NCI-H2029 treated with DMSO at 0.1 percent for 48 hours (cell line): ENCODE data around the gene RILPL2.
A peak's percentile ranks its signal among the peaks of the same experiment; 100 is the strongest.
"Not testable (repeated sequence)": the region's sequence is repeated elsewhere in the genome, so short reads cannot be mapped to it uniquely, and the experiment has no call there.

Source experiments
- DNase-seq: peaks from one replicate; lab custom pipeline; 2025; lab: John Stamatoyannopoulos, UW

The RILPL2 gene

GRCh38 chr12:123401753-123402683 is 34.5 kb downstream of the RILPL2 start:
- no peak for DNase-seq

- no peak for DNase-seq
These were observed 37.2 kb downstream of the RILPL2 start for GRCh38 chr12:123399255-123399617.

GRCh38 chr12:123398550-123399254 is 37.8 kb downstream of the RILPL2 start:
- DNase-seq, result no peak

- no peak for DNase-seq
These were observed 38.3 kb downstream of the RILPL2 start for GRCh38 chr12:123398177-123398549.

DNA sequence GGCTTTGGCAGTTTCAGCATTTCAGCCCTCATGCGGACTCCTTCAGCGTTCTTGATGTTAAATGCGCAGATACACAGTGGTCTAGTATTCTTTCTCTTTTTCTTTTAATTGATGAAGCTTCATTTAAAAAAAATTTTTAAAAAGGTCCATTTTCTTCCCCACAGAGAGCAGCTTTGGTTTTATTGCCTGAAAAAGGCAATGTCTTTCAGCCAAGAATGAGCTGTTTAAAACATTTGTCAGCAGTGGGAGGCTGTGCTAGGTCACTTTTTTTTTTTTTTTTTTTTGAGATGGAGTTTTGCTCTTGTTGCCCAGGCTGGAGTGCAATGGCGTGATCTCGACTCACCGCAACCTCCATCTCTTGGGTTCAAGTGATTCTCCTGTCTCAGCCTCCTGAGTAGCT is 39.1 kb downstream of the RILPL2 start:
- DNase-seq, result no peak

- no peak for DNase-seq
These were observed 39.5 kb downstream of the RILPL2 start for GRCh38 chr12:123396954-123397353.

DNA sequence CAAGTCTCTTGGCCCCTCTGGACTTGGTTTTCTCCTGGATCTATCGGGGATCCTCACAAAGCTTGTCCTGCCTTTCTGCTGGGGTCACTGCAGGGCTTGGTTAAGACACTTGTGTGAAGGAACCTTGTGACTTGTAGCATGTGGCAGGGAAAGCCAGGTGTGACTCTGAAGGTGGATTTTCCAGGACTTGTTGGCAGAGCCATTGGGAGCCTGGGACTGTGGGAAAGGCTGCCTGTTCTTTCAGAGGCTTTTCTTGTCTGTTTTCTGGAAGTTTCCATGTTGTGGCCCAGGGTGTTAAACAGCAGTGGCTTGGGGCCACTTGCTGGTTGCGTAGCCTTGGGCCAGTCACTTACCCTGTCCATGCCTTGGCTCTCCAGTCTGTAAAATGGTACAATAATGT is 39.9 kb downstream of the RILPL2 start:
- DNase-seq, result no peak

DNA sequence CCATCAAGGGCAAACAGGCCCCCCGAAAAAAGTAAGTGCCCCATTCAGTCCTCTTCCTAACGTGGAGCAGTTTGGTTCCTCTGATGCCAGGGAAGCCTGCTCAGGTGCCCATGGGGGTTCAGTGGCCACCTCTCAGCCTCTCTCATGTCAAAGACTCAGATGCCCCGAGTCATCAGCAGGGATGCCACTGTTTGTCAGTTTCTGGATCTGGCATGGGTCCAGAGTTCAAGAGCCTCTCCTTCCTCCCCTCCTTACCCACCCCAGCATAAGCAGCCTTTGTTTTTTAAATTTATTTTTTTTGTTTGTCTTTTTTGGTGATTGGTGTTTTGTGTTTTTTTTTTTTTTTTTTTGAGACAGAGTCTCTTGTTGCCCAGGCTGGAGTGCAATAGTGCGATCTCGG is 41.2 kb downstream of the RILPL2 start:
- peak; percentile 1 for DNase-seq

DNA sequence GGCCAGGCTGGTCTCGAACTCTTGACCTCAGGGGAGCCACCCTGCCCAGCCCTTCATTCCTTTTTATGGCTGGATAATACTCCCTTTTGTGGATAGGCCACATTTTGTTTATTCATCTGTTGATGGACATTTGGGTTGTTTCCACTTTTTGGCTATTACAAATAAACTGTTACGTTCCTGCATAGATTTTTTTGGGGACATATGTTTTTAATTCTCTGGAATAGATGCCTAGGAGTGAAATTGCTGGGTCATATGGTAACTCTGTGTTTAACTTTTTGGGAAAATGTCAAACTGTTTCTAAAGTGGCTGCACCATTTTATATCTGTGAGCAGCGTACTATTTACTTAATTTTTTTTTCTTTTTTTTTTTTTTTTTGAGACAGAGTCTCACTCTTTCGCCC is 42.7 kb downstream of the RILPL2 start:
- no peak for DNase-seq

DNA sequence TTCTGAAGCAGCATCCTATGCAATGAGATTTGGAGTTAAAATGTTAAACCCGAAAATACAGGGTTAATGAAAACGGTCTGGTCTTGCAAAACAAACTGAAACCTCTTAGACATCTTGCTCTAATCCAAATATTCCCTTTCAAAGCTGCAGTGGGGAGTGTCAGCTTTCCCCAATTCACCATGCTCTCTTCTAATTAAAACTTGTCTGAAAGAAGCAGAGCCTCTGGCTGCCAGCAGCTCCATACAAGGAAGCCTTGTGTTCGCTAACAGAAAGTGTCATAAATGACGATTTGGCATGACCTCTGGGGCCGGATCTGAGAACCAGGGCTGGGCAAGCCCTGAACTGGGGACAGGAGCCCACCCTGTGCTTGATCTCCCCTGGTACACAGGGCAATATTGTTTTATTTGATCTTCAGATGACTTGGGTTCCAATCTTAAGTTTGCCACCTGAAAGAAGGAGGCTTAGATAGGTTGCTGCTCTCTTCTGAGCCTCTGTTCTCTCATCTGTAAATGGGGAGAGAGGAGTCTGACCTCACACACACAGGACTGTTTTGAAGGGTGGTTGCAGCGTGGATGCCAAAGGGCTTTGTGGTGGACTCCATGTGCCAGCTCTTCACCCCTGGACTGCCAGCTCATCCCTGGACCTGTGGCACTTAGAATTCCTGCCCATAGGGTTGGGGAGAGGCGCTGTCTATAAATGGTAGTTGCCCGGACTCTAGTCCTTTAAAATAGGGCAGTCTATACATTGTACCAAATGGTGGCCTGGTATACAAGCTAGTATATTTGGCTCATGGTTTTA is 44.7 kb downstream of the RILPL2 start:
- DNase-seq, result no peak

DNA sequence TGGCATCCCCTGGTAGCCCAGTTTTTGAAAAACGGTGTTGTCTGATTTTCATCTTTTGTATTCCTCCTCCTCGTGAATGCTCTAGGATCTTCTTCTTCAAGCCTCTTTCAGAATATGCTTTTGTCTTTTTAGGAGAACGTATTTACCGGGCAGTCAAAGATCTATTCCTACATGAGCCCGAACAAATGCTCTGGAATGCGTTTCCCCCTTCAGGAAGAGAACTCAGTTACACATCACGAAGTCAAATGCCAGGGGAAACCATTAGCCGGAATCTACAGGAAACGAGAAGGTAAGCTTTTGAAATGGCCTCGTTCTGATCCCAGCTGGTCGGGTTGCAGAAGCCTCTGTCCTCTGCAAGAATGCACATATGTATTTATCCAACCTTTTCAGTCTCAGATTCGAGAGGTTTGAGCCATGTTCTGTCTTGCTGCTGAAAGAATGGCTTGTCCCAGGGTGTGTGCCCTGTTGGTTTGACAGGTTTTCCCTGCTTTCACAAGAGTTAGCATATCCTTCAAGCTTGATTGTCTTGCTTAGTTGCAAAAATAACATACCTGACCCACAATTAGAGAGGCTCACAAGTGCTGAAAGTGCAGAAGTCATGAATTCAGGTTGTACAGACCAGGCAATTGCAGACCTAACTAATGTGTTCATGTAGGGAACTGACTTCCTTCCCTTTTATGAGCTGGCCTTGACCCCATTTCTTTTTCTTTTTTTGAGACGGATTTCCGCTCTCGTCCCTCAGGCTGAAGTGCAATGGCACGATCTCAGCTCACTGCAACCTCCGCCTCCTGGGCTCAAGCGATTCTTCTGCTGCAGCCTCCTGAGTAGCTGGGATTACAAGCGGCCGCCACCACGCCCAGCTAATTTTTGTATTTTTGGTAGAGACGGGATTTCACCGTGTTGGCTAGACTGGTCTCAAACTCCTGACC is 45.7 kb downstream of the RILPL2 start:
- no peak for DNase-seq

GRCh38 chr12:123389560-123390351 is 46.7 kb downstream of the RILPL2 start:
- DNase-seq, result no peak

DNA sequence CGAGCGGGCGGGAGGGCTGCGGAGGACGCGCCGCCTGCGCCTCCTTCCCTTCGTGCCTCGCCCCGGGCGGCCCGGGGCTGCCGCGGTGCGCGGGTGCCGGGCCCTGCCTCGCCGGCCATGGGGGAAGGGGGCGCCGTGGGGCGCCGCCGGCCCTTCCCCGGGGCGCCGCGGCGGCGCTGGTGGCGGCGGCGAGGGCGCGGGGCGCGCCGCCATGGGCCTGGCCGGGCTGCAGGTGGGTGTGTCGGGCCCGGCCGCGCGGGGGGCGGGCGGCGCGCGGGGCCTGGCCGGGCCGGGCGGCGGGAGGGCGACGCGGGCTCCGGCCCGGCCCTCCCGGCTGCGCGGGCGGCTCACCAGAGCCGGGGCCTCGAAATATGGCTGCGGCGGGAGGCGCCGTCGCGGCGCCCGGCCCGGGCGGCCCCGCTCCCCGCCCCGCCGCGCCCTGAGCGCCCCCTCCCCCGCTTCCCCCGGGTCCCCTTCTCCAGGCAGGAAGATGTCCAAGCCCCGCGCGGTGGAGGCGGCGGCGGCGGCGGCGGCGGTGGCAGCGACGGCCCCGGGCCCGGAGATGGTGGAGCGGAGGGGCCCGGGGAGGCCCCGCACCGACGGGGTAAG is 47.4 kb downstream of the RILPL2 start:
- no peak for DNase-seq

DNA sequence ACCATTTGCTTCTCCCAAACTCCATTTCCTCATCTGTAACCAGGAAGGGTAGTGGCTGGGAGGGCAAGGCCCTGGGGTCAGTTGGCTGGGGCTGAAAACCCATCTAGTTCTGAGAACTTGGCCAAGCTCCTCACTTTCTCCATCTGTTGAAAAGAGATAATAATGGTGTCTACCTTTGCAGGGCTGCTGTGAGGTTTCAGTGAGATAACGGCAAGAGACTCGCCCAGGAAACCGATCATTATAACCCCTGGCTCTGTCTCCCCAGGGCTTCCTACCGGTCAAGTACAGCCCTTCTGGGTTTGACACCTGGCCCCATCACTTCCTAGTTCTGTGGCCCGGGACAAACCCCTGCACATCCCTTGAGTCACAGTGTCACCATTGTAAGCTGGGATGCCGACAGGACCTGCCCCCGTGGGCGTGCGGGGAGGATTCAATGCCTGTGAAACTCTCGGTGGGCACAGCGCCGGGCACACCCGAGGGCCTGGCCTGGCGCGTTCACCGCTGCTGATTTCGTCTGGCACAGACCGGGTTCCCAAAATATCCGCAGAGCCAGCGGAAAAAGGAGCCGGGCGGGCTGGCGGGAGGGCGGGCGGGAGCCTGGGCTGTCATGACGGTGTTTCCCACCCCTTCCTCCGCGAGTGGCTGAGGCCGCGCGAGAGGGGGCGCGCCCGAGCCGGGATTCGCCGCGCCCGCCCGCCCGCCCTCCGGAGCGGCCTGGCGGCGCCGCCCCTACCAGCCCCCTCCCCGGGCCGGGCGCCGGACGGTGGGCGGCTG is 48.1 kb downstream of the RILPL2 start:
- DNase-seq, result no peak

- no peak for DNase-seq
These were observed 48.8 kb downstream of the RILPL2 start for GRCh38 chr12:123387508-123388176.

GRCh38 chr12:123385536-123385935 is 50.9 kb downstream of the RILPL2 start:
- DNase-seq, result not testable (repeated sequence)

DNA sequence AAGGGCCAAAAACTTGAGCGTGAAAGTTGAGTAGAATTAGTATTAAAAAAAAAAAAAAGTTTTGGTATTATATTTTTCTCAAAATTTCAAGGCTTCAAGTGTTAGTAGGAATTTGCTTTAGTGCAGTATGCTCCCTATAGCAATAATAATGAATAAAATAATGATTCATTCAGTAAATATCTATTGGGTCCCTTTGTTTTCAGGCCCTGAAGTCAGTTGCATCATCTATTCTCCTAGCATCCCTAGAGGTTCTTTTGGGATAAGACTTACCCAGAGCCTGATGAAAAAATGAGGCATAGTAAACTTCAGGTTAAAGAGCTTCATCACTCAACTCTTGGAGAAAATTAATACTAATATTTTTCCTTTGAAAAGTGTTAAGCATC is 51.5 kb downstream of the RILPL2 start:
- no peak for DNase-seq

DNA sequence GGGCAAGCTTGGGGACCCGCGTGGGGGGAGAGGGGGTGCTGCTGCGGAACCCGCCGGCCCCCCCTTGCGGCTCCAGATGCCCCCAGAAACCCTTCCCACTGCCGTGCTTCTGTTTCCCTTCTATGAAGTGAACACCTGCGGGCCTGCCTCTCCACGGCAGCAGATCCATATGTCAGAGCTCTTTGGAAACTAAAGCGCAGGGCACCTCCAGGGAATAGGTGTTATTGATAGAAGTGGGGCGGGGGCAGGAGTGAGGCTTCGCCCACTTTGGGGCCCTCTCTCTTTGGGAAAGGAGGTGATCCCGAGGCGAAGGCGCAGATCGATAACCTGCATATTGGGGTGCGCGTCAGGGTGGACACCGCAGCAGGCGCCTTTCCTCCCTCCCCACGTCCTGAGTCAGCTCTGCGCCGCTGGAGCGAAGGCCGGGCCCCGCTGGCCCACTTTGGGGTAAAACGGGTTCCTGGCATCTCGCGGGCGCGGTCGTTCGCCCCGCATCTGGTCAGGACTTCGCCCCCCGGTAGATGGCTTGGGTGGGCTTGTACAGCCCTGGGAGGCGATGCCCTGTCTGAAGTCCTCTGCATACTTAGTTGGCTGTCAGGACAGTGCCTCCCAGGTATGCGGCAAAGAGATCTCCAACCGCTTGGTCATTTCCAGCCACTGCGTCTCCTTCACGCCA is 52.0 kb downstream of the RILPL2 start:
- DNase-seq, result no peak
